Measurements from ENCODE around the gene TXNL4A.

The TXNL4A gene

DNA sequence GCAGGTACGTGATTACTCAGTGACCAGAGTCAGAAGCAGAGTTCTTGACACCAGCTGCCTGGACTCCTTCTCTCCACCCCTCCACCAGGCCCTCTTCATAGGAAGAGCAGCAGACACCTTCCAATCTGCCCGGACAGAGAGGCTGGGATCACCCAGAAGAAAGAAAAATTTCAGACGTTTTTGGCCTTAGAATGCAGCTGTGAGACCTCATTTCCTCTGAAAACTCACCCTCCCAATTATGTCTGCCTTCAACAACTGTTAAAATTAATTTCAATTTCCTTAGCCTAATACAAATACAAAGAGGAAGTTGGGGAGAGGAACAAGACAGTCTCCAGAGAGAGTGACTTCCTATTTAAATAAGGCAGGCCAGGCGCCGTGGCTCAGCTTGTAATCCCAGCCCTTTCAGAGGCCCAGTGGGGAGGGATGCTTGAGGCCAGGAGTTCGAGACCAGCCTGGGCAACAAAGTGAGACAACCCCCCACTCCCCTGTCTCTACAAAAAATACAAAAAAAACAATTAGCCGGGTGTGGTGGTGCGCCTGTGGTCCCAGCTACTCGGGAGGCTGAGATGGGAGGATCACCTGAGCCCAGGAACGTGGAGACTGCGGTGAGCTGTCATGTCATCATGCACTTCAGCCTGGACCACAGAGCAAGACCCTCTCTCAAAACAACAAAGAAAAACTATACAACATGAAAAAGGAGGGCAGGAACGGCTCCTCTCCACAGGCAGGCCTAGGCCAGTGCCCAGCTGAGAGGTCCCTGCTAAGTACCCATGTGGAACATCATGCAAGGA, 38.5 kb downstream of the TXNL4A start:
- DNase-seq (ENCODE audit: low spot score): no peak

DNA sequence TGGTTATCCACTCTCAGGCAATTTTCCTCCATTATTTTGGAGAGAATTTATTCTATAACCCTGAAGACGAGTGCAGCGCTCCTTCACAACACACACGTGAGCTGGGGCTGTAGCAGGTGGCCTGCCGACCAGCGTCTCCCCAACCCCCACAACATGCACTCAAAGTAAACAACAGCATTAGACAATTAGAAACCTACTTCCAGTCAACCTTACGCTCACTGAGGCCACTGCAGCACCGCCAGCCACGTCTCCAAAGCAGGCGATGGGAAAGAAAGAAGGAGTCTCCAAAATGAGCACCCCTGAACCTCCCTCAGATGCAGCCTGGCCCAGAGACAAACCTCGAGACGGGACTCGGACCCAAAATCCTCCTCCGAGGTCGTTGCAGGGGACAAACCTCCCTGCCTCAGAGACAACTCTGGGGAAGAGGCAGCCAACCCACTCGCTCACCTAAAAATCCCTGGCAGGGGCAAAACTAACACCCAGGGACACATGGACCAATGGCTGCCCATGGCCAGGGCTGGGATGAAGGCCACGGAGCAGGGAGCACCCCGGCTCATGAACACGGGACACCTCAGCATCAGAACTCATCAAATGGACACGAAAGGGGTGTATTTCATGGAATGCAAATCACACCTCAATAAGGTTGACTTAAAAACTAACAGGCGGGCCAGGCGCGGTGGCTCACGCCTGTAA, 39.5 kb downstream of the TXNL4A start:
- DNase-seq (ENCODE audit: low spot score): no peak

DNA sequence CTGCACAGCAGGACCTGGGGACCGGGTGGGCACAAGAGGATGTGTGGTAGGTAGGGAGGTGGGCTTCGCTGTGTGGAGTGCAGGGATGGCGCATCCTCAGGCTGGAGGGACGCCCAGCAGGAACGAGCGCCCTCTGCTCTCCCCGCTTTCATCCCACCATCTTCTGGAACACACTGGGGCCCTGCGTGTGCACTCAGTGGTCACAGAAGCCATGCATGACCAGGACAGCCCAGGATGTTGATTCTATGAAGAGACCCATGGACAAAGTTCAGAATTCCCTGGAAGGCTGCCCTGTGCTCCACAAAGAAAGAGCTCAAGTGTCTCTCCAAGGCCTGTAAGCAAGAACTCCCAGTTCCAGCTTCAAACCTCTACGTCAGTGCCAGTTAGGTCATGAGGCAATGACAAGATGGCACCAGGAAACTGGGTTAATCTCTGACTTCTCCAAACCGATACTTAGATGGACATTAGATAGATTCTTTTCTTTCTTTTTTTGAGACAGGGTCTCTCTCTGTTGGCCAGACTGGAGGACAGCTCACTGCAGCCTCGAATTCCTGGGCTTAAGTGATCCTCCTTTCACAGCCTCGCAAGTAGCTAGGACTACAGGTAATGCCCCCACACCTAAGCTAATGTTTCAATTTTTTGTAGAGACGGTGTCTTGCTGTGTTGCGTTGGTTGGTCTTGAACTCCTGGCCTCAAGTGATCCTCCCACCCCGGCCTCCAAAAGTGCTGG, 40.3 kb downstream of the TXNL4A start:
- DNase-seq (ENCODE audit: low spot score): no peak

DNA sequence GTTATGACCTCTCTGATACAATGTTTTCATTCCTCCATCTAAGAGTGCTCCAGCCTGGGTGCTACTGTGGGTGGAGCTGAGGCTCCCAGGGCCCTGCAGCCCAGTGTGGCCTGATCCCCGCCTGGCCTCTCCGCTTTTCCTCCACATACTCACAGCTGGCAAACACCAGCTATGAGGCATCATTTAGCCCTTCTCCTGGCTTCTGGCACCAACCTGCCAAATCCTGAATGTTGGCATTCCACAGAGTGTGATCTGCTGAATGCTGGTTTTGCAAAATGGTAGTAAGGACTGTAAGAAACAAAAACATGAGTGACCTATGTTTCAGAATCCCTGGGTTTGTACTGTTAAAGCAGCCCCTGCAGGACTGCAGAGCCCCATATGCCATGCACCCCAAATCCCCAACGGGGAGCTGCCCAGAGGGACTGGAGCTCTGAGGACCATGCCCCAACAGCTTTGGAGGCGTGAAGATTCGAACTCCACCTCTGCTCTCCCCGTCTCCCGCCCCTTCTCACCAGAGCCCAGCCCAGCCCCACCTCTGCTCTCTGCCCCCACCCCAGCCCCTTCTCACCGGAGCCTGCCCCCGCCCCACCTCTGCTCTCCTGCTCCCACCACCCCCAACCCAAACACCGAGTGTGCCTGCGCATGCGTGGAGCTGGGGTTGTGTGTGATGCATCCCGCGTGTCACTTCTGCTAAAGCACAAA, 41.2 kb downstream of the TXNL4A start:
- DNase-seq (ENCODE audit: low spot score): no peak

DNA sequence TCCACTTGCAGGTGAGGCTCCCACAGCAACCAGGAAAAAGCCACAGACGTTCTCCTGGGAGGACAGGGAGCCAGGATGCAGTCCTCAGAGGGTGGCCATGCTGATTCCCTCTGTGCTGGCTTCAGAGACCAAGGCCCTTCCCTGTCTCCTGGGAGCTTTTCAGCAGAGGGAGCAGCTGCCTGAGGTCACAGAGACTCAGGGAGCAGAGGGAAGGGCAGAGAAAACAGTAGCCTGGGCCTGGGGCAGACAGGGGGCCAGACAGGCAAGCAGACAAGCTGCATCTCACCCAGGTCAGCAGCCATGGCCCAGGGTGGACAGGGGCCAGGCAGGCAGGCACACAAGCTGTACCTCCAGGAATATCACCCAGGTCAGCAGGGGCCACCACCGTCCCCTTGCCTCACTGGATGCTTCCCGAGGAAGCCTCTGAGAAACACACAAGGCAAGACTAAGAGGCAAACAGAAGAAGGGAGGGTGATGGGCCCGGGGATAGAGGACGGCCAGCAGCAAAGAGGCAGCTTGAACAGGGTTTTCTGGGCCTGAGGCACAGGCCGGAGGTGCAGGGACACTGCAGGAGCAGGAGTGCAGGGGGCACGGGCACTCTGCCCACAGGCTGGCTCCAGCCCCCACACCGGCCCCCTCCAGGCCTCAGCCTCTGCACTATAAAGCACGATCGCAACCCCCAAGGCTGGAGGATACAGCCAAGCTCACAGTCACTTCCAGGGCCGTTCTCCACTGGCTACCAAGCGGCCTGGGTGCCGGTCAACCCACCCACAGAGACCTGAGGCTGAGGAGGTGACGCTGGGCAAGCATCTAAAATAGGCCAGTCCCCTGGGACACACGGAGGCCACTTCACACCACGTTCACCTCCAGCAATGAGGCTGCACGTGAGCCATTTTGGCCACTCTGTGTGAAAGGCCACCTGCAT, 43.0 kb downstream of the TXNL4A start:
- no peak for DNase-seq (ENCODE audit: low spot score)

DNA sequence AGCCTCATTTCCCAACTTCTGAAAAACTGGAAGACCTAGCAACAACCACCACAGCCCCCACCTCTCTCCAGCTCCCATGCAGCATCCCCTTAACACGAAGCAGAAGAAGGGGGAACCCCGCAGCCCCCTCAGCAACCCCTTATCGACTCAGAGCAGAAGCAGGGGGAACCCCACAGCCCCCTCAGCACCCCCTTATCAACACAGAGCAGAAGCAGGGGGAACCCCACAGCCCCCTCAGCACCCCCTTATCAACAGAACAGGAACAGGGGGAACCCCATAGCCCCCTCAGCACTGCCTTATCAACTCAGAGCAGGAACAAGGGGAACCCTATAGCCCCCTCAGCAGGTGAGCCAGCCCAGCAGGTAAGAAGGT, 43.6 kb downstream of the TXNL4A start:
- DNase-seq (ENCODE audit: low spot score): peak; percentile 76

DNA sequence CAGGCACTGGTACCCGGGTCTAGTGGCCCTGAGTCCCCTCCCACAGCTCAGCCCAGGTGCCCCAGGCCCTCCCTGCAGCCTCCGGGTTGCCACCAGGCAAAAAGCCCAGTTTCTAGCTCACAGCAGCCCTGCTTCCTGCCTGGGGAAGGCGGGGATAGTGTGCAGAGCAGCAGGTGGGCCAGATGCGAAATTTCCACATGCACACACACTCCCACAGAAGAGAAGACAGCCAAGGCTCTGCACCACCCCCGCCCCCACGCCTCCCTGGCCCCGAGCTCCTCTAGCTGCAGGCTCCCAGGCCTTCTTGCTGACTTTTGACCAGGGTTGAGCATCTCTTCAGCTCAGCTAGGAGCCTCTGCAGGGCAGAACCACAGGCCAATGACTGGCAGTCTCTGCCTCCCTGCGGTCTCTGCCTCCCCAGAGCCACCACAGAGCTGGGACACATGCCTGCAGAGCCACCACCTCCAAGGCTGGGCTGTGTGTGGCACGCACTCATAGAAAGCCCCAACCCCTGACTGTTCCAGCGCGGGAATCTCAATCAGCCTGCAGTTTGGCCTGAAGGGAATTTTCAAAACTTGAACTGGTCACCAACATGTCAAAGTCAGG, 44.1 kb downstream of the TXNL4A start:
- DNase-seq (ENCODE audit: low spot score): no peak

DNA sequence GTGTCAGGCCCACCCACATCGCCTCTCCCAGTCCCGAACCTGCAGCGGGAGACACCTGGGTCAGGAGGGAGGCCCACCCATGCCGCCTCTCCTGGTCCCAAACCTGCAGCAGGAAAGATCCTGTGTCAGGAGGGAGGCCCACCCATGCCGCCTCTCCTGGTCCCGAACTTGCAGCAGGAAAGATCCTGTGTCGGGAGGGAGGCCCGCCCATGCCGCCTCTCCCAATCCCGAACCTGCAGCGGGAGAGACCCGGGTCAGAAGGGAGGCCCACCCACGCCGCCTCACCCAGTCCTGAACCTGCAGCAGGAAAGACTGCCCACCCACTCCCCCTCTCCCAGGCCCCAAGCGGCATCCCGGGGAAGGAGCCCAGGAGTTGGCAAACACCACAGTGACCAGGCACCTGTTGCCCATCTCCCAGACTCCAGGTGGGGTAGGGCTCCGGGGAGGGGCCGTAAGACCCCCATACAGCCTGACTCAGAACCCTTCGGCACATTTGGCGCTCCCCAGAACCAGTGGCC, 44.7 kb downstream of the TXNL4A start:
- no peak for DNase-seq (ENCODE audit: low spot score)

DNA sequence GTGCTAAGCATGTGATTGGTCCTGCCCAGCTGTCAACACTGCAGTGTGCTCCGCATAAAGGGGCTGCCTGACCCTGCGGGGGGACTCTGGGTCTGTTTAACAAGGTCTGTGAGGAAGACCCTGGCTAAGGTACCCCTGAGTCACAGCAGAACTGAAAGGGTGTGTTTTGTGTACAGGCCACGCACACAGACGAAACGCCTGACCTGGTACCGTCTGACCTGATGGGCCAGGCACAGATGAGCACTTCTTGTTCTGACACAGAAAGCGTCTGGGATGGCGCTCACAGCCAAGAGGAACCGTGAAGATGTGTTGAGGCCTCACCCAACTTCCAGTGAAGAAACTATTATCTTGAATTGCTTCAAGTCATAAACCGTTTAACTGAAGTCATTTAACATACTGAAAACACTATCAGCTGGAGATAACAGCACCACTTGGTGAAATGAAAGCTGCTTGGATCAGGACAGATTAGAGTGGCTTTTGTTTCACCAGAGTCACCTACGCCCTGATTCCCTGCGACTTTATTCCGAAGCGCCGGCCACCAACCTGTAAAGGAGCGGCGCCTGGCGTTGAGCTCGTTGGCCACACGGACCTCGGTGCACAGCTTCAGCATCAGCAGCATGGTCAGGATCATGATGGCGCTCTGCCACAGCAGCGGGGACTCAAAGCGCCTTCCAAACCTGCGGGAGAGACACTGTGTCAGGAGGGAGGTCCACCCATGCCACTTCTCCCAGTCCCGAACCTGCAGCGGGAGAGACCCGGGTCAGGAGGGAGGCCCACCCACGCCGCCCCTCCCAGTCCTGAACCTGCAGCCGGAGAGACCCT, 45.4 kb downstream of the TXNL4A start:
- peak; percentile 28 for DNase-seq (ENCODE audit: low spot score)

DNA sequence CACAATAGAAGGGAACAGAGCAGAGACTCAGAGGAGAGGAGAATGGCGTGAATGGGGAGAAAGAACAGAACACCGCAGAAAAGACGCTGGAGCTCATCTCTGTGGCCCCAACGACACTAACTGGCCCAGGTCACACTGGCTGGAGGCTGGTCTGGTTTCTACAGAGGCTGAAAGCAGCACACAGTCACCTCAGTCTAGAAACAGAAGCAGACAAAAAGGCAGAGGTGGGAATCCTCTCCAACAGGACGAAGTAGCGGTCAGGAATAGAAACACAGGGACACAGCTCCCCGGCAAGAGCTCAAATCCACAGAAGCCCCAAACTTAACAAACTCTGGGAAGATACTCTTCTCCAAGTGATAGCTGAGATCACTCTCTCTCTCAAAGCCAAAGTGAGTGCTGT, 46.2 kb downstream of the TXNL4A start:
- no peak for DNase-seq (ENCODE audit: low spot score)

DNA sequence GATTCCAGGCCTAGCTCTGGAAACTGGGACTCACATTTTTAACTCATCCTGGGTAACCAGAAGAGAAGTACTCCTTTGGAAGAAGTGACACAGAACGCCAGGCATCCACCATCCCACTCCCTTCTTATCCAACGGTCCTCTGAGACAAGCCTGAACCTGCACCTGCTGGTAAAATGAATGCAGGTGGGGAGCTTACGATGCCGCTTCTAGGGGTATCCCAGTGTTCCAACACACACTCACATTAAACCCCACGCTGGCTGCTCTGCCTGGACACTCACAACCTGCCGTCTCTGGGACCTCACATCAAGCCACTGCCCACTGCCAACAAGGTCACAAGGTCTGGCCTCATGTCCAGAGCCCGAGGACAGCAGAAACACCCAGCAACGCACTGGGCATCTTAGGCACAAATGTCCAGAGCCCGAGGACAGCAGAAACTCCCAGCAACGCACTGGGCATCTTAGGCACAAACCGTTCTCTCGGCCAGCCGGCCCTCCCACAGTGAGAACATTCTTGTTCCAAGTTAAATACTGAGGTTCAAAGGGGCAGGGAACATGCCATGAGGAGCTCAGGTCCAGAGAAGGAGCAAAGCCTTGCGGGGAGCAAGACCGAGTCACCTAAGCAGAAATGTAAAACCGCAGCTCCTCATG, 46.8 kb downstream of the TXNL4A start:
- no peak for DNase-seq (ENCODE audit: low spot score)

DNA sequence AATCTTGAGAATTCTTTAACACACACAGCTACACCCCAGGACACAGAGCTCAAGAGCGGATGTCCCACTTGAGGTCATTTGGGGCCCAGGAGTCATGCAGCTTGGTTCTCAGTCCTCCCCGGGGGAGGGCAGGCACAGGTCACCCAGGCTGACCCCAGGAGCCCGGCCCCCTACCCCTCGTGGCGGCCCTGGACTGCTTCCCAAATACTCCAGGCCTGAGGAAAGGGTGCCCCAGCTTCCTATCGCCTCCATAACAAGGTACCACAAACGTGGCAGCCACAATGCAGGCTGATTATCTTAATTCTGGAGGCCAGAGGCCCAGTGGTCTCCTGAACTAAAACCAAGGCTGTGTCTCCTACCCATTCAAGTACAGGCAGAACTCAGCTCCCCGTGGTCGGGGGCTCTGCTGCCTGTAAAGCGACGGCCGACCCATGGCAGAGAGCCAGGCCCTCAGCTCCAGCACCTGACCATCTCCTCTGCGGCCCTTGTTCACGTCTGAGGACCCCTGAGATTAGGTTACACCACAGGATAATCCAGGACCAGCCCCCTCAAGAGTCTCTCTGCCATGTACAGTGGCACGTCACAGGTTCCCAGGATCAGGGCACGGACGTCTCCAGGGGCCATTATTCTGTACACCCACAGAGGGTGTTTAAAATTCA, 47.4 kb downstream of the TXNL4A start:
- no peak for DNase-seq (ENCODE audit: low spot score)

DNA sequence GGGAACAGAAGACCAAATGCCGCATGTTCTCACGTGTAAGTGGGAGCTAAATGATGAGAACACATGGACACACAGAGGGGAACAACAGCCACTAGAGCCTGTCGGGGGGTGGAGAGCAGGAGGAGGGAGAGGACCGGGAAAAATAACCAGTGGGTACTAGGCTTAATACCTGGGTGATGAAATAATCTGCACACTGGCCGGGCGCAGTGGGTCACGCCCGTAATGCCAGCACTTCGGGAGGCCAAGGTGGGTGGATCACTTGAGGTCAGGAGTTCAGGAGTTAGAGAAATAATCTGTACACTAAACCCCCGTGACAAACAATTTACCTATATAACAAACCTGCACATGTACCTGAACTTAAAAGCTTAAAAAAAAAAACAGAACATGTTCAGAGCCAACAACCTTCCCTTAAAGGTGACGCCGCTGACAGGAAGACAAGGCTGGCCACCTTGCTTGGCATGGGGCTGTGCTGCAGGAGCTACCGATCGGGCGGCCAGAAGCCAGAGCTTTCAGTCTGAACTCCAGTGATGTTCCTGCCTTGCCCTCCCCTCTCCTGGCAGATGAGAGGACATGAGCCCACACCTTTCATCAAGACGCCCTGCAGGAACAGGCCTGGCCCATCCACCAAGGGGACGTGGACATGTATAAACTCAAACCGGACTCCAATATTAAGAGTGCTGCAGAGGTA, 48.1 kb downstream of the TXNL4A start:
- DNase-seq (ENCODE audit: low spot score): no peak

DNA sequence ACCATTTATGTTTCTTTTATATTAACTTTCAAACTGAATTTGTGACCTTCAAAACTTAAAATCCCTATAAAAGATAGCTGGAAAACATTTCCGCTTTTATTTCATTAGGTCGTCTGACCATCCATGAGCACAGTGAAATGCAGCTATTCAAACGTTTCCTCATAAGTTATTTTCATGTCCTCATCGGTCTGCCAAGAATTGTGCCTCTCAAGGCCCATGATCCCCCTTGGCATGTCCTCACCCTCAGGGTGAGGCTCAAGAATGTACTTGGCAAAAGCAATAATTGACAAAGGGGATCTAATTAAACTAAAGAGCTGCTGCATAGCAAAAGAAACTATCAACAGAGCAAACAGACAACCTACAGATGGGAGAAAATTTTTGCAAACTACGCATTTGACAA, 49.3 kb downstream of the TXNL4A start:
- no peak for DNase-seq (ENCODE audit: low spot score)

DNA sequence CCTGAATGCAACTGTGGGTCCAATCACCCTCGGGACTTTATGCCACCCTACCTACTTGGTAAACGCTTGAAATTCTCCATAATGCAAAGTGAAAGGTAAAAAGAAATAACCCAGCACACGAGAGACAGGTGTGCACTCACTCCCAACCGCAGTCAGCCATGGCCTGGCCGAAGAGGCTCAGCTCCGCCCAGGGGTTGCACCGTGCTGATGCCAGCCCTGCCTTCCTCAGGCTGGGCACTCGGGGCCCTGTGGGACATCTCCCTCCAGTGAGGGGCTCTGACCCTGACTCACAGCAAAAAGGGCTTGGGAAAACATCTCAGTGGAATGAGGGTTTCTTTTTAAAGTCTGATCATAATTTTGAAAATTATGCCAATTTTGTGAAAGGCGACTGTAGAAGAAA, 50.2 kb downstream of the TXNL4A start:
- no peak for DNase-seq (ENCODE audit: low spot score)

DNA sequence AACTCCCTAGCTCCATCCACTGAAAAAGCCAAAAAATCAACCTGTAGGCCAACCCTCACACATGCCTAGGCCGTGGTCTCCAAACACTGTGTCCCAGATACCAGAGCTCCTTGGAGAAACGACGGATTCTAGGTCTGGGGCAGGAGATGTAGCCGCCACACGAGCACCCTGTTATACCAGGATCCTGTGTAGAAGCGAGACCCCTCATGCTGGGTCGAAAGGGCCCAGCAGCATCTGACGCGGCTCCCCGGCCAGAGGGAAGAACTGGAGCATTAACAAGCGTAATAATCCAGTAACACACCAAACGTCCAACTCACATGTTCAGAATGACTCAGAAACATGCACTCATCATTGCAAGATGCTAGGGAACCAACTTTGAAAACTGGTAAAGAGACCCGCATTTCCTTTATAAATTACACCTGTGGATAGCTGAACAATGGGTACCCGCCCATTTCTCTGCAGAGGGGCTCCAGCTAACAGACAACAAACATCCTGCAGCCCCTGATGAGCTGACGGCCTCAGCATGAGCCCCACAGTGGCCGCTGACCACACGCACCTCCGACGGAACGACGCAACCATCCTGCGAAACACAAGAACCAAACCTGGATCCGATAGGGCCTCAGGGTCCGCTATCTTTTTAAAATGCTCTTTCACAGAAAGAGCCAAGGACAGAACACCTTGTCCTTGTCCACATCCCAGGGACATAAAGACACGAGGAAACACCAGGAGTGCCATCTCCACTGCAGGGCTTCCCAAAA, 51.1 kb downstream of the TXNL4A start:
- no peak for DNase-seq (ENCODE audit: low spot score)

DNA sequence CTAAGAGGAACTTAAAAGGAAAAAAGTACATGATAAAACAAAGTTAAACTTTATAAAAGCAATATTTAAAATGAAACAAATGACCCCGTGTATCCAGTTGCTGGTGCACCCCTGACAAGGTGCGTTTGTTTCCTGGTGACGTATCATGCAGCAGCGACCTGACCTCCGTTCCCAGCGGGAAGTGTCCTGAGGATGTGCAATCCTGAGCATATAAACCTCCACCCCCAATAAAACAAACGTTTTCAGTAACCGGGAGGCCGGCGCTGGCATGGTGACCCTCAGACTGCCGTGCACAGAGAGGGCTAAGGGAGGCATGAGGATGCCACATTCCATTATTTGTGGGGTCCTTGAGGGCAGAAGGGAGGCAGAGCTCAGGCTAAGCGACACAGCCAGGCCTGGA, 51.7 kb downstream of the TXNL4A start:
- DNase-seq (ENCODE audit: low spot score): no peak
